Kidney epithelial cell (primary cell): Measurements from ENCODE around the gene TSPO. TPM values are rescaled to one million over a fixed set of nuclear protein-coding genes. Genes with fewer than 3 reads are reported as not detected.

ENCODE experiments used
- DNase-seq: peaks from one replicate; pipeline ENCODE4 v3.0.0-alpha.2; 2010; ENCODE audit warnings: low read depth
- H3K27me3 ChIP-seq: 2 replicates; pipeline ENCODE4 v1.6.0; 2011; ENCODE audit warnings: low read length; ENCODE audit not compliant: control insufficient read depth, insufficient read depth
- H3K36me3 ChIP-seq: 2 replicates; pipeline ENCODE4 v1.5.1; 2011; ENCODE audit warnings: low read length; ENCODE audit not compliant: control insufficient read depth, insufficient read depth
- H3K4me3 ChIP-seq: 2 replicates; pipeline ENCODE4 v1.5.1; 2011; ENCODE audit warnings: low read depth, mild to moderate bottlenecking, control low read depth, low read length
- total RNA-seq: library from RNA; depleted of rRNA; stranded (reverse); fragments of >200 nt; gene quantifications from 2 replicates; pipeline ENCODE4 v1.2.3, GENCODE V29; 2015
- TF ChIP-seq, protein P1 (sequence below): IDR thresholded peaks from 2 replicates; pipeline ENCODE4 v1.5.1; 2011; ENCODE audit warnings: mild to moderate bottlenecking, moderate library complexity, low read length, control low read depth, inconsistent platforms; ENCODE audit not compliant: insufficient read depth, poor library complexity, severe bottlenecking

TSPO gene
- total RNA-seq, 1 donor from 2014 or later = 394 TPM

DNA sequence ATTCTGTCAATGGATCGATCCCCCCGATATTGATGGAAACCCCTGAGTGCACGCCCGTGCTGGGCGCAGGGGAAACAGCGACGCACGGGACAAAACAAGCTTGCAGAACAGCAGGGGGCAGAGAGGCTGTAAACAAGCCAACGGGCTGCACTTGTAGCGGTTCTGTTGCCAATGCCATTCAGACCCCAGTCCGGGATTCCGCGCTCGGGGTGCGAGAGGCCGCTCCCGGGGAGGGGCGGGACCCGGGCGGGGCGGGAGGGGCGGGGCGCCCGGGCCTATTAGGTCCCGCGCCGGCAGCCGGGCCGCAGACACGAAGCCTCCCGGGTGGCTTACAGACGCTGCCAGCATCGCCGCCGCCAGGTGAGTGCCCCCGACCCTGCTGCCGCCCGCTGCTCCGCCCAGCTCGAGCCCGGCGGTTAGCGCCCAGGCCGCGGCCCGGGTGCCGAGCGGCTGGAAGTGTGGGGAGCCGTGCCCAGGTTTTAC is 40.9 kb upstream of the TSPO start, which contains the start of gene BIK:
BIK (plus strand) TSS at position 307 of the 483 bp plus-strand sequence. CDS start 13,273 bp downstream, outside the sequence.
- Histone ChIP-seq H3K36me3 (no peaks in the 10 kb centered on the region), H3K27me3 (peaks cover 23% of the 10 kb centered on the region), H3K4me3 (peak within 1 kb of the TSS; percentile 45)
- TF ChIP-seq, protein P1, sequence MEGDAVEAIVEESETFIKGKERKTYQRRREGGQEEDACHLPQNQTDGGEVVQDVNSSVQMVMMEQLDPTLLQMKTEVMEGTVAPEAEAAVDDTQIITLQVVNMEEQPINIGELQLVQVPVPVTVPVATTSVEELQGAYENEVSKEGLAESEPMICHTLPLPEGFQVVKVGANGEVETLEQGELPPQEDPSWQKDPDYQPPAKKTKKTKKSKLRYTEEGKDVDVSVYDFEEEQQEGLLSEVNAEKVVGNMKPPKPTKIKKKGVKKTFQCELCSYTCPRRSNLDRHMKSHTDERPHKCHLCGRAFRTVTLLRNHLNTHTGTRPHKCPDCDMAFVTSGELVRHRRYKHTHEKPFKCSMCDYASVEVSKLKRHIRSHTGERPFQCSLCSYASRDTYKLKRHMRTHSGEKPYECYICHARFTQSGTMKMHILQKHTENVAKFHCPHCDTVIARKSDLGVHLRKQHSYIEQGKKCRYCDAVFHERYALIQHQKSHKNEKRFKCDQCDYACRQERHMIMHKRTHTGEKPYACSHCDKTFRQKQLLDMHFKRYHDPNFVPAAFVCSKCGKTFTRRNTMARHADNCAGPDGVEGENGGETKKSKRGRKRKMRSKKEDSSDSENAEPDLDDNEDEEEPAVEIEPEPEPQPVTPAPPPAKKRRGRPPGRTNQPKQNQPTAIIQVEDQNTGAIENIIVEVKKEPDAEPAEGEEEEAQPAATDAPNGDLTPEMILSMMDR = peak; percentile 25
- DNase-seq = no peak

DNA sequence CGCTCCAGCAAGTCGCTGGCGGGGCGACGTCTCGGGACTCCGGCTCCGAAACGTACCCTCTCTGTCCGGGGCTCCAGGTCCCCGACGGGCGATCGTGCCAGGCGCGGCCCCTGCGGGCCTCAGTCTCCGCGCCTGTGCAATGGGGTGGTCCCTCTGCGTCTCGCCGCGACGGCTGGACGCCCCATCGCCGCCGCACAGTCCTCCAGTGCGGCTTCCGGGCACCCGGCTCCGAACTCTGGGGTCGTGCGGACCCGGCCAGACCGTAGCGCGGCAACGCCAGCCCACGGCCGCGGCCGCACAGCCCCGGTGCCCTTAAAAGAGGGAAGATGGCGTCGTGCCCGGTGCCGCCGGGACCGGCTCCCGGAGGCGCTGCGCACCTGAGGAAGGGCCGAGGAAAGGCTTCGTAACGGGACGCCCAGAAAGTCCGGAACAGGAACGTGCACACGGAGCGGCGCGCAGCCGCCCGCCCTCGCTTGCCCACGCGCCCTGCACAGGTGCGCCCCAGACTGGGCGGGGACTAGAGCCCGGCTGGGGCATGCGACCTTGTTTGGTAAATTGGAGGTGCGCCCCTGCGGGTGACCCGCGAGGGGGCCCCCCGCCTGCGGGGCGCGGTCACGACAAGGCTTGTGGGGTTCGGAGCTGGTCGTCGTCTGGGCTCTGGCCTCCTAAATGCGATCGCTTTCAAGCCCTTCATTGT is 40.3 kb upstream of the TSPO start:
- Histone ChIP-seq H3K36me3 (no peaks in the 10 kb centered on the region), H3K27me3 (peaks cover 23% of the 10 kb centered on the region), H3K4me3 (peak overlapping the region; percentile 45)
- DNase-seq = no peak
- TF ChIP-seq, protein P1 = no peak

DNA sequence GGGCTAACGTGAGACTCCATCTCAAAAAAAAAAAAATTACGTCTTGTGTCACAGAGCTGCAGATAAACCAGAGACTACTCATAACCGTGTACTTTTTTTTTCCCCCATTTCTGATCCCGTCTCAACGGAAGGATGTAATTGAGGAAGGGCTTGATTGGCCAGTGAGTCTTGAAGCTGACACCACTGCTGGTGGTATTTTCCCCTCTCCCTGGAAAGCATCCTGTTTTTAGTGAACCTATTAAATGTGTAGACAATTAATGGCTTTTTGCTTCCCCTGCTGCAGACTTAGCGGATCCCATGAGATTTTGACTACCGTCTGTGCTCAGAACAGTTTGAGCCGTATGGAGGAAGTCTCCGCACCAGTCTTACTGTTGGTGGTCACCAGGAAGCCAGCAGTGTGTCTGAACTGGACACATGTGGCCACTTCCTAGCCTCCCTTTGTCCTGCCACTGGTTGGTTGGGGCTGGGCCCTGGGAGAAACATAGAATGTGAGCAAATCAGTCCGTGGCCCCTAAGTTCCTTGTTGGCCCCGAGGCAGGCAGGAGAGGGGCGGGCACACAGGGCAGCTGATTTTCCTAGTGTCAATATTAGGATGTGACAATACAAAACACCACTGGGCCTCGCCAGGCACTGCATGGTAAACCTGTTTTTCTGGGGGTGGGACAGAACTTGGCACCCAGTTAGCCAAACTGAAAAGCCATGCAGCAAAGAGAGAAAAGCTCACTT is 37.7 kb upstream of the TSPO start:
- Histone ChIP-seq H3K4me3 (no peak overlapping the region), H3K36me3 (no peaks in the 10 kb centered on the region), H3K27me3 (peaks cover 23% of the 10 kb centered on the region)
- no peak for DNase-seq
- TF ChIP-seq, protein P1 = no peak

DNA sequence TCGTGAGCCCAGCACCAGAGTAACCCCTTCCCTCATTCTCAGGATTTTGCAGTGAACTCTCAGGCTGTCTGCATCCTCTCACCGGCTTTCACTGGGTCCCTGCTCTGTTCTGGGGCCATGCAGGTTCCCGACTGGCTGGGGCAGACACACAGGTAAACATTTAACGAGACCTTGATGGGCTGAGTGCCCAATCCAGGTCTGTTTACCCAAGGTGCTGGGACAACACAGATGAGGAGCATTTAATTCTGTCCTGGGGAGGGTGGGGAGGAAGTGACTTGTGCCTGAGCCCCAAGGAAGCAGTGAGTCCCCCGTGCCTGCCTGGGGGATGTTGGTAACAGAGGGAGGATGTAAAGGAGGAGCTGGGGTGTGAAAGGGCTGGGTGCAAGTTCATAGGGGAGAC is 36.4 kb upstream of the TSPO start:
- DNase-seq = no peak

DNA sequence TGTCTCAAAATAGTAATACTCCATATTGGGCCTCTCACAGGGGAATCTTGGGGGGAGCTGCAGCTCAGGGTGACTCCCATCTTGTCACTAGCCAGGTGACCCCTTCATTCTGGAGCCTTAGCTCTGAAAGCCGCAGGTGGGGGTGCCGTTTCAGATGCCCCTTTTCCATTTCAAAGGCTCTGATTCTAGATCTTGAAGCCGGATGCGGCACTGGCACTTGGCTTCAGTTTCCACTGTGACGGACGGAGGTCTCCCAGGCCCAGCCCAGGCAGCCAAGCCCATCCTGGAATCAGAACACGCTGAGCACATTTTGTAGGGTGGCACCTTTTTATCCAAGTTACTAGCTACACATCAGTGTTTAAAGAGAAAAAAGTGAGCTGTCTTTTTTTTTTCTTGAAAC is 34.4 kb upstream of the TSPO start:
- no peak for DNase-seq
- no peak overlapping the region for H3K4me3 ChIP-seq
- peaks cover under 1% of the 10 kb centered on the region for H3K27me3 ChIP-seq
- TF ChIP-seq, protein P1 = no peak
- H3K36me3 ChIP-seq = no peaks in the 10 kb centered on the region

More for the DNA sequence above, 36.4 kb upstream of the TSPO start:
- Histone ChIP-seq H3K4me3 (no peak overlapping the region), H3K27me3 (peaks cover 18% of the 10 kb centered on the region), H3K36me3 (no peaks in the 10 kb centered on the region)
- TF ChIP-seq, protein P1 = no peak
